ENCODE measurements around the gene MCC.

MCC gene

DNA sequence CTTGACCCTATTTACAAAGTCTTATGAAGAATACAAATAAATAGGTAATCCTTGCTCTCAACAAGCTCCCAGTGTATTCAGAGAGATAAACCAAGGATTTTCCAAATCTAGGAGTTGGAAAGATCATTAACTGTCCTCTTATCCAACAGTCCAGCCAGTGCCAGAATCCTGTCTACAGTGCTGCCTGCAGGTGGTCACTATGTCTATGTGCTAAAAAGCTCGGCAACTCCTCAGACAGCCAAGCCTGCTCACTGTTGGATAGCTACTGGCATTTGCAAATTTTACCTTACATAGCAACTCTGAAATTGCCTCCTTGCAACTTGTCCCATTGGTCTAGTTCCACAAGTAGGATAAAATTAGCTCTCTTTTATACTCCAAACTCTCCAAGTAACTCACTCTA is 324.2 kb downstream of the MCC start:
- DNase-seq, result no peak

DNA sequence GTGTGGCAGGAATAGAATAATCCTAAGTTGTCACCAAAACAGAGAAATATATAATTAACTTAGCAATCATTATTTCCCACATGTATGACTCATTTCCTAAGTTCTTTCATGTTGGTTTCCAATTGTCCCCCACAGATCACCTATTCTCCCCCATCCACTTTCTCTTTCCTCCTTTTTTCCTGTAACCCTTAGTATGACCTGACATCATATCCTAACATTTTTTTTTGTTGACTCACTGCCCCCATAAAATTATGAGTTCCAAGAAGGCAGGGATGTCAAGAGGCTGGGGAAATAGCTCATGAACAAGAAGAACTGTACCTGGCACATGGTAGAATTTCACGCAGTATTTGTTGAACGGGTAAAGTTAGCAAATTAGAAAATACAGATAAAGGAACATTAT is 324.9 kb downstream of the MCC start:
- DNase-seq, result no peak

DNA sequence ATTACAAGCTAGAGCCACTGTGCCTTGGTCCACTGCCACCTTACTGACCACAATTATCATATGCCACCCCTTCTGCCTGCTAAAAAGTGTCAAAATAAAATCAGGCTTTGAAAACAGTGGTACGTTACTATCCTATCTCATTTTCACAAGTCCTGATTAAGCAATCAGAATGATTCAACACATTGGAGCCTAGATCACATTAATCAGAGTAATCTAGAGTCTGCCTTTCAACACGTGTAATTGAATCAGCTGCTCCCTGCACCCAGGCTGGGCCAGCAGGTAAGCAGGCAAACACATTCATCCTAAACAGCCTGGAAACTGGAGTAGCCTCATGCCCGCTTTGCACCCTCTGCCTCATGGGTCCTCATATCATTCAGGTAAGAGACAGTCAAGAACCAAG is 325.5 kb downstream of the MCC start:
- DNase-seq, result no peak

DNA sequence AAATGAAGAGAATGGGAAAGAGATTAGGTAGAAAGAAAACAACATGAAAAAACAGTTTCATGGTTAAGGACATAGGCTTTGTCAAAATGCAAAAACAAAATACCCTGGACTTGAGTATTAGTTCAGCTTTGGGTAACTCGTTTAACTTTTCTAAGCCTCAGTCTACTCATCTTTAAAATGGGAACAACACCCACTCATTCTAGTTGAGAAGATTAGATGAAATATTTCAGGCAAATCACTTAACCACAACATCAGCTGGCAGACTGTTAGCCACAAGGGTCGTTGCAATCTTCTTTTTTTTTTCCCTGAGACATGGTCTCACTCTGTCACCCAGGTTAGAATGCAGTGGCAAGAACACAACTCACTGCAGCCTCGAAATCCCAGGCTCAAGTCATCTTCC is 326.0 kb downstream of the MCC start:
- no peak for DNase-seq

GRCh38 chr5:113161806-113162205 is 326.4 kb downstream of the MCC start:
- DNase-seq, result no peak

- DNase-seq, result no peak
Measured at GRCh38 chr5:113157886-113158285, 330.4 kb downstream of the MCC start.

DNA sequence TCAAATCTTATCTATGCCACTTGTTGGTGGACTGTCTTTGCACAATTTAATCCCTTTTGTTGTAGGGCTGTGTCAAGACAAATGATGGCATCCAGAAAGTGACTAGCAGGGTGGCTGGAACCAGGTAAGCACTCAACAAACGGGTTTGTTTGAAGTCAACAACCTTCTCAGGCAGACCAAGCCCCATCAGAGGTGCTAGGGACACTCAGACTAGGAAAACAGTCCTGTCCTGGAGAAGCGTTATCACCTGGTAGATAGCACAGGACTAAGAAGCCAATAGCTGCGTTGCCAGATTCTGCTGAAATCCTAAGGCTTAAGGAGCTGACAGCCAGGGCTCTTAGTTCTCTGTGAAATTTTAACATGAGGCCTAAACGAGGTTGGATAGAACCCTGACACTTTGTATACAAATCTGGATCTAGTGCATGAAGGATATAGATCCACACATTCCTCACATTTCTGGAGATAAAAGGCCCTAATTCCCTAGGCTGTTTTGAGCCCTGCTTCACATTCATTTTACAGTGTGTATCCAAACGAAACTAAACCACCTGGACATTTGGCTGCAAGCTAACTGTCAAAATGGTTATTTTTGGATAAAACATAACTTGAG is 331.9 kb downstream of the MCC start:
- DNase-seq, result no peak

GRCh38 chr5:113153512-113154097 is 334.6 kb downstream of the MCC start:
- DNase-seq, result no peak

- DNase-seq, result no peak
Measured at GRCh38 chr5:113152380-113152740, 335.9 kb downstream of the MCC start.

GRCh38 chr5:113151641-113152379 is 336.4 kb downstream of the MCC start:
- no peak for DNase-seq

DNA sequence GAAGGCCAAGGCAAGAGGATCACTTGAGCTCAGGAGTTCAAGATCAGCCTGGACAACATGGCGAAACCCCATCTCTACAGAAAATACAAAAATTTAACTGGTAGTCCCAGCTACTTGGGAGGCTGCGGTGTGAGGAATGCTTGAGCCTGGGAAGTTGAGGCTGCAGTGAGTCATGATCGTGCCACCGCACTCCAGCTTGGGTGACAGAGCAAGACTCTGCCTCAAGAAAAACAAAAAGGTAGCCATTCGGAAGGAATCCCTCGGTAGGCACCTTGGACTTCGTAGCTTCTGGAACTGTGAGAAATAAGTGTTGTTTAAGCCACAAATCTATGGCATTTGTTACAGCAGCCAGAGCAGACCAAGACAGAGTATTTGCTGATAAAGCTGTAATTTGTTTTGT is 337.4 kb downstream of the MCC start:
- DNase-seq, result no peak

- no peak for DNase-seq
Measured at GRCh38 chr5:113150221-113150620, 338.0 kb downstream of the MCC start.

GRCh38 chr5:113147537-113147936 is 340.7 kb downstream of the MCC start:
- no peak for DNase-seq

DNA sequence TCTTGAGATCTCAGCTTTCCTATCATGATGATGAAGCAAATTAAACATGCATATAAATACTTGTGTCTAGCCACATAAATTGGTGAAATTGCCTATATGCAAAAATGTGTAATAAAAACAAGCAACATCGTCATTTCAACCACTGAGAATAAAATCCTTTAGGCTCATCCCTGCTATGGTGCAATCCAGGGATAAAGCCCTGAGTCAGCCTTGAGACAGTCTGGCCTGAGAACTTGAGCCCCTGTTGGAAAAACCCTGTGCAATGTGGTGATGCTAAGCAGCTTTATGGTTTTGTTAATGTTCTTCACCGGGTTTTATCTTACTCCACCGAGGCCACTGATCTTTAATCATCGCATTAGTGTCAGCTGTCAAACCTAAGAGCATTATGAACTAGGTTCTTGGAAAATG is 341.1 kb downstream of the MCC start:
- DNase-seq, result no peak

- no peak for DNase-seq
Measured at GRCh38 chr5:113145757-113146387, 342.4 kb downstream of the MCC start.

GRCh38 chr5:113142186-113142585 is 346.1 kb downstream of the MCC start:
- no peak for DNase-seq

GRCh38 chr5:113140837-113141671 is 347.2 kb downstream of the MCC start:
- DNase-seq, result no peak

DNA sequence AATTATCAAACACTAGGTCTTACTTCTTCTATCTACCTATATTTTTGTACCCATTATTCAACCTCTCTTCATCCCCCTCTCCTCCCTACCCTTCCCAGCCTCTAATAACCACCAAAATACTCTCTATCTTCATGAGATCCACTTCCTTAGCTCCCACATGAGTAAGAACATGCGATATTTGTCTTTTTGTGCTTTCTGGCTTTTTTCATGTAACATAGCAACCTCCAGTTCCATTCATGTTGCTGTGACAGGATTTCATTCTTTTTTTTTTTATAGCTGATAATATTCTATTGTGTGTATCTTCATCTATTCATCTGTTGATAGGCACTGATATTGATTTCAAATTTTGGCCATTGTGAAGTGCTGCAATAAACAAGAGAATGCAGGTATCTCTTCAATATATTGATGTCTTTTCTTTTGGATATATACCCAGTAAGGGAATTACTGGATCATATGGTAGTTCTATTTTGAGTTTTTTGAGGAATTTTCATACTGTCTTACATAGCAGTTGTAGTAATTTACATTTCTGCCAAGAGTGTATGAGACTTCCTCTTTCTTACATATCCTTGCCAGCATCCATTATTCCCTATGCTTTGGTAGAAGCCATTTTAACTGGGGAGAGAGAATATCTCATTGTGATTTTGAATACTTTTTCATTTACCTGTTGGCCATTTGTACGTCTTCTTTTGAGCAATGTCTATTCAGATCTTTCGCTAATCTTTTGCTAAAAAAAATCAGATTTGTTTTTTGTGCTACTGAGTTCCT is 354.9 kb downstream of the MCC start:
- no peak for DNase-seq

GRCh38 chr5:113132564-113132963 is 355.7 kb downstream of the MCC start:
- no peak for DNase-seq

DNA sequence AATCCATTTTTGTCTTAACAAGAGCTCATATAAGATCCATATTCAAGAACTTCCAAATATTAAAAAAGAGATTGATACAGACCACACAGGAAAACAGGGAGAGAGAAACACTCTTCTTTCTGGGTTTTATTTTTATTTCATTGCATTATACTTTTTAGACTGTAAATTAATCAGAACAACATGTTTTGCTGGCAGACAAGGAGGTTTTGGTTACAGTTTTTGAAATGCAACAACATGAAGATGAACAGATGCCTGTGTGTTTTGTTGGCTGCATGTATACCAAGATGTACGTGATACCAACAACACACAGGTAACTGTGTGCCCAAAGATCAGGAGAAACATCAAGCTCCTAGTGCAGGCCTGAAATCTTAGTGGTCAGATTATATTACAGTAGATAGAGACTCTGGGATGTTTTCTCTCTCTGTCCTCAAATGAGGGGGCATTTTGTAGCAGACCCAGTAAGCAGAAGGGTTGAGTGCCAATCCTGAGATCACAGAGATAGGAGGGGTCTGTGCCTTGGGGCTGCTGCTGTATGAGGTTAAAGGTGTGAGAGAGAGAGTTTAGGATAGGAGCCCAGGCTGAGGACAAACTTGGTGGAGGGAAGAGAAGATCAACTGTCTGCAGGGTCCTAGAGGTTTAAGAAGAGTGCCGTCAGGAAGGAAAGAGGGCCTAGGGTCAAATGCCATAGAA is 359.5 kb downstream of the MCC start:
- DNase-seq, result no peak

GRCh38 chr5:113128082-113128481 is 360.2 kb downstream of the MCC start:
- no peak for DNase-seq

DNA sequence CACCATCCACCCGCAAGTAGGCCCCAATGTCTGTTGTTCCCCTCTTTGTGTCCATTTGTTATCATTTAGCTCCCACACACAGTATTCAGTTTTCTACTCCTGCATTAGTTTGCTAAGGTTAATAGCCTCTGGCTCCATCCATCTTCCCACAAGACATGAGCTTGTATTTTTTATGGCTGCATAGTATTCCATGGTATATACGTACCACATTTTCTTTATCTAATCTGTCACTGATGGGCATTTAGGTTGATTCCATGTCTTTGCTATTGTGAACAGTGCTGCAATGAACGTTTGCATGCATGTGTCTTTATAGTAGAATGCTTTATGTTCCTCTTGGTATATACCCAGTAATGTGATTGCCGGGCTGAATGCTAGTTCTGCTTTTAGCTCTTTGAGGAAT is 361.2 kb downstream of the MCC start:
- no peak for DNase-seq

All from activated CD4-positive, alpha-beta T cell treated with anti-CD3 and anti-CD28 coated beads, Interleukin-2, amount 50 U/mL, for 16 hours (primary cell).